GM12872 (cell line): Measurements from ENCODE around the gene MINDY1.

Experiments used
- CTCF ChIP-seq: IDR thresholded peaks from 3 replicates; pipeline ENCODE4 v1.5.1; 2011; ENCODE audit warnings: low read depth, mild to moderate bottlenecking, low read length, moderate library complexity; ENCODE audit not compliant: insufficient read depth

The MINDY1 gene

GRCh38 chr1:150997126-150997872, 9.4 kb downstream of the MINDY1 start:
- TF ChIP-seq CTCF = no peak

- TF ChIP-seq CTCF = peak; percentile 78
These were observed 10.8 kb downstream of the MINDY1 start for GRCh38 chr1:150995896-150996295.

GRCh38 chr1:150995460-150995859, 11.2 kb downstream of the MINDY1 start:
- TF ChIP-seq CTCF = no peak

- no peak for TF ChIP-seq CTCF
These were observed 12.5 kb downstream of the MINDY1 start for GRCh38 chr1:150994248-150994647.

- no peak for TF ChIP-seq CTCF
These were observed 14.1 kb downstream of the MINDY1 start for GRCh38 chr1:150992626-150993025.

- no peak for TF ChIP-seq CTCF
These were observed 18.8 kb downstream of the MINDY1 start for GRCh38 chr1:150987924-150988323.

- TF ChIP-seq CTCF = no peak
These were observed 21.4 kb downstream of the MINDY1 start for GRCh38 chr1:150985179-150985825.
